Measurements from ENCODE around the gene PLEKHA7. TPM values are rescaled to one million over a fixed set of nuclear protein-coding genes. Genes with fewer than 3 reads are reported as not detected.

PLEKHA7 gene
- total and polyA plus RNA-seq, 2 of the 8 experiments (the other 6 are each of a cell fraction or from before 2014, with no cell fraction given): 11.4 to 25.6 TPM

- POLR2A ChIA-PET (ENCODE audit: partially characterized antibody): interaction anchor here (0.9 kb wide), 1 partner anchor 9 kb away, joined by 3 read pairs; no protein-coding TSS in a partner anchor
- H2AFZ ChIP-seq (ENCODE audit: low read length): no peak overlapping the region
Observed at GRCh38 chr11:16985297-16985696, 28.9 kb downstream of the PLEKHA7 start.

More at GRCh38 chr11:16985297-16985696, 28.9 kb downstream of the PLEKHA7 start:
- Histone ChIP-seq H3K27ac (ENCODE audit: low read depth, low read length) (no peak overlapping the region), H3K14ac (ENCODE audit: insufficient read length) (no peak overlapping the region), H4K8ac (ENCODE audit: extremely low read depth, insufficient read depth, low read length) (no peak overlapping the region), H4K5ac (ENCODE audit: insufficient read length, low read depth, low read length) (no peak overlapping the region), H2BK12ac (ENCODE audit: low read depth, low read length) (no peak overlapping the region), H2BK15ac (ENCODE audit: low read length) (no peak overlapping the region), H4K20me1 (replicated peaks in 1 of 2; ENCODE audit: control insufficient read depth in 1 of 2, insufficient read depth in 2 of 2, low read length in 2 of 2) (peaks cover 2 to 8% of the 10 kb centered on the region in 2 experiments), H4K91ac (replicated peaks; ENCODE audit: insufficient read length, low read length) (no peak overlapping the region), H3K23me2 (ENCODE audit: low read depth, low read length) (no peaks in the 10 kb centered on the region), H3K4me2 (ENCODE audit: insufficient read depth in 1 of 2, low read depth in 2 of 2, low read length in 2 of 2) (no peak overlapping the region; a peak in 1 of 4 replicates), H3K9ac (replicated peaks in 1 of 4; ENCODE audit: extremely low read depth in 1 of 4, low read depth in 3 of 4, low read length in 3 of 4) (no peak overlapping the region), H3K36me3 (ENCODE audit: control insufficient read depth in 2 of 4, insufficient read depth in 4 of 4, low read length in 3 of 4) (no peaks in the 10 kb centered on the region), H3K9me3 (ENCODE audit: insufficient read depth in 2 of 2, low read depth in 1 of 2, low read length in 1 of 2) (no peaks in the 10 kb centered on the region), H3K18ac (ENCODE audit: extremely low read depth, low read length) (no peak overlapping the region), H3K79me2 (ENCODE audit: control insufficient read depth in 1 of 2, insufficient read depth in 2 of 2, low read length in 2 of 2) (peaks cover 0 to 22% of the 10 kb centered on the region in 2 experiments; a peak in 3 of 4 replicates), H2BK20ac (ENCODE audit: low read length) (no peak overlapping the region), H2AK5ac (ENCODE audit: low read depth, low read length) (no peak overlapping the region), H3K79me1 (ENCODE audit: low read depth, low read length) (peaks cover 14% of the 10 kb centered on the region), H3K4me3 (ENCODE audit: extremely low read depth in 1 of 4, insufficient read depth in 2 of 4, low read depth in 3 of 4, low read length in 4 of 4) (no peak overlapping the region), H3K23ac (ENCODE audit: insufficient read length) (no peak overlapping the region), H3K4me1 (replicated peaks in 1 of 4; ENCODE audit: control insufficient read depth in 3 of 4, insufficient read depth in 4 of 4, low read length in 3 of 4) (peaks cover 18 to 36% (median 26%) of the 10 kb centered on the region in 4 experiments), H2BK120ac (replicated peaks; ENCODE audit: low read depth, low read length) (no peak overlapping the region), H3K56ac (replicated peaks; ENCODE audit: insufficient read length, low read depth, low read length) (no peak overlapping the region), H3K27me3 (replicated peaks in 1 of 4; ENCODE audit: control insufficient read depth in 3 of 4, extremely low read depth in 1 of 4, insufficient read depth in 3 of 4, low read length in 3 of 4) (no peaks in the 10 kb centered on the region), H3K4ac (replicated peaks; ENCODE audit: insufficient read length, low read depth, low read length) (no peak overlapping the region), H2BK5ac (ENCODE audit: low read depth, low read length) (no peak overlapping the region)
- TF ChIP-seq TBP (IDR thresholded peaks at IDR 0.05; ENCODE audit: low read depth, low read length) (no peak), MAFK (IDR thresholded peaks at IDR 0.05; ENCODE audit: low read depth, low read length) (no peak), ASH2L (IDR thresholded peaks at IDR 0.05; ENCODE audit: low read length) (no peak), SAP30 (IDR thresholded peaks at IDR 0.05; ENCODE audit: insufficient read depth, insufficient replicate concordance, low read length) (no peak), CHD1 (IDR thresholded peaks at IDR 0.05; ENCODE audit: low read depth, low read length) (no peak), EGR1 (IDR thresholded peaks at IDR 0.05; ENCODE audit: borderline replicate concordance, low read depth, low read length) (no peak)
- WGBS, 2 experiments (ENCODE audit: extremely low coverage in 1 of 2, insufficient coverage in 1 of 2, insufficient read length in 1 of 2, insufficient replicate concordance in 2 of 2, low coverage in 1 of 2, low lambda C conversion rate in 2 of 2, missing lambda C conversion rate in 1 of 2): 81% methylated on average over 4 of the region's 4 CpGs; no CpG with 5 or more reads in 1 of the 2 experiments
- DNase-seq (ENCODE audit: low read depth in 1 of 2, low spot score in 2 of 2) (no peak), FAIRE-seq (no peak)
- CTCF ChIA-PET (ENCODE audit: partially characterized antibody): interaction anchor here (0.8 to 1.4 kb wide), 5 partner anchors 16 to 164 kb away, joined by 3 to 5 read pairs (median 3); no protein-coding TSS in a partner anchor
